Nephron (organoid): Measurements from ENCODE around the gene PRKD3.

Experiments
- H3K27ac Mint-ChIP-seq, 3 experiments: 2 replicates each; pipeline ENCODE4 v1.8.0; 2020; ENCODE audit warnings: mixed read lengths in 3 of 3, mild to moderate bottlenecking in 2 of 3, moderate library complexity in 1 of 3
- H3K27me3 Mint-ChIP-seq: 2 replicates; pipeline ENCODE4 v1.8.0; 2021; ENCODE audit warnings: low read depth, mild to moderate bottlenecking, moderate library complexity, mixed read lengths
- H3K36me3 Mint-ChIP-seq: 2 replicates; pipeline ENCODE4 v1.8.0; 2020; ENCODE audit warnings: low read depth, mixed read lengths
- H3K4me1 Mint-ChIP-seq: 2 replicates; pipeline ENCODE4 v1.8.0; 2020; ENCODE audit warnings: mixed read lengths
- H3K4me3 Mint-ChIP-seq, 3 experiments: 2 replicates each; pipeline ENCODE4 v1.8.0; 2020; ENCODE audit warnings: mild to moderate bottlenecking in 3 of 3, mixed read lengths in 3 of 3, moderate library complexity in 2 of 3
- H3K9me3 Mint-ChIP-seq: 2 replicates; pipeline ENCODE4 v1.8.0; 2020; ENCODE audit warnings: mixed read lengths
- CTCF ChIP-seq, 3 experiments: fragments of 200-600 bp; sonication (generic); IDR thresholded peaks; one replicate each; pipeline ENCODE4 v1.5.0; 2021; ENCODE audit warnings: antibody characterized with exemption in 3 of 3; ENCODE audit not compliant: unreplicated experiment in 3 of 3

The PRKD3 gene

GRCh38 chr2:37317746-37318145, 6.9 kb downstream of the PRKD3 start:
- TF ChIP-seq CTCF (IDR thresholded peaks at IDR 0.05; ENCODE audit: unreplicated experiment in 3 of 3): no peak
- H3K9me3 Mint-ChIP-seq: no peaks in the 10 kb centered on the region
- peak overlapping the region in 1 of 3 experiments; percentile 3 for H3K27ac Mint-ChIP-seq
- peaks cover 40% of the 10 kb centered on the region for H3K4me1 Mint-ChIP-seq
- H3K4me3 Mint-ChIP-seq: no peak overlapping the region
- H3K36me3 Mint-ChIP-seq: peaks cover 29% of the 10 kb centered on the region
- no peaks in the 10 kb centered on the region for H3K27me3 Mint-ChIP-seq

GRCh38 chr2:37316181-37316580, 8.5 kb downstream of the PRKD3 start:
- Mint-ChIP-seq H3K4me3 (no peak overlapping the region), H3K27ac (no peak overlapping the region), H3K27me3 (no peaks in the 10 kb centered on the region), H3K4me1 (peaks cover 33% of the 10 kb centered on the region), H3K9me3 (no peaks in the 10 kb centered on the region), H3K36me3 (peaks cover 31% of the 10 kb centered on the region)
- TF ChIP-seq CTCF (IDR thresholded peaks at IDR 0.05; ENCODE audit: unreplicated experiment in 3 of 3): no peak

GRCh38 chr2:37315364-37315763, 9.3 kb downstream of the PRKD3 start:
- Mint-ChIP-seq H3K4me3 (no peak overlapping the region), H3K36me3 (peaks cover 35% of the 10 kb centered on the region), H3K4me1 (peaks cover 36% of the 10 kb centered on the region), H3K9me3 (no peaks in the 10 kb centered on the region), H3K27ac (no peak overlapping the region), H3K27me3 (no peaks in the 10 kb centered on the region)
- no peak for TF ChIP-seq CTCF (IDR thresholded peaks at IDR 0.05; ENCODE audit: unreplicated experiment in 3 of 3)

- Mint-ChIP-seq H3K27ac (no peak overlapping the region), H3K4me3 (no peak overlapping the region), H3K36me3 (peaks cover 13% of the 10 kb centered on the region), H3K27me3 (no peaks in the 10 kb centered on the region), H3K4me1 (peaks cover 25% of the 10 kb centered on the region), H3K9me3 (no peaks in the 10 kb centered on the region)
- TF ChIP-seq CTCF (IDR thresholded peaks at IDR 0.05; ENCODE audit: unreplicated experiment in 3 of 3): no peak
Measured at GRCh38 chr2:37307500-37307899, 17.1 kb downstream of the PRKD3 start.

GRCh38 chr2:37306024-37306423, 18.6 kb downstream of the PRKD3 start:
- Mint-ChIP-seq H3K36me3 (peaks cover 18% of the 10 kb centered on the region), H3K4me1 (peaks cover 37% of the 10 kb centered on the region), H3K27me3 (no peaks in the 10 kb centered on the region), H3K4me3 (no peak overlapping the region), H3K9me3 (no peaks in the 10 kb centered on the region), H3K27ac (peak overlapping the region in 2 of 3 experiments; percentile 33 to 58)
- TF ChIP-seq CTCF (IDR thresholded peaks at IDR 0.05; ENCODE audit: unreplicated experiment in 3 of 3): no peak

- H3K36me3 Mint-ChIP-seq: peaks cover 30% of the 10 kb centered on the region
Measured at GRCh38 chr2:37302701-37303252, 21.9 kb downstream of the PRKD3 start.

More at GRCh38 chr2:37302701-37303252, 21.9 kb downstream of the PRKD3 start:
- peaks cover 29% of the 10 kb centered on the region for H3K4me1 Mint-ChIP-seq
- no peaks in the 10 kb centered on the region for H3K9me3 Mint-ChIP-seq
- H3K27ac Mint-ChIP-seq: no peak overlapping the region
- TF ChIP-seq CTCF (IDR thresholded peaks at IDR 0.05; ENCODE audit: unreplicated experiment in 3 of 3): no peak
- H3K4me3 Mint-ChIP-seq: no peak overlapping the region
- H3K27me3 Mint-ChIP-seq: no peaks in the 10 kb centered on the region
